H1 (cell line): ENCODE results near the gene IFT122.

Experiments
- CREB1 ChIP-seq: IDR thresholded peaks from 2 replicates; pipeline ENCODE4 v1.6.1; 2012; ENCODE audit warnings: inconsistent platforms
- EZH2 ChIP-seq: fragments of 200-600 bp; sonication (generic); IDR thresholded peaks from 2 replicates; pipeline ENCODE4 v1.7.1; 2012; ENCODE audit warnings: low read depth, mild to moderate bottlenecking, moderate library complexity, low read length, inconsistent platforms; ENCODE audit not compliant: severe bottlenecking
- GABPA ChIP-seq: IDR thresholded peaks from 2 replicates; pipeline ENCODE4 v1.6.1; 2011; ENCODE audit warnings: mild to moderate bottlenecking, low read length, moderate library complexity, borderline replicate concordance; ENCODE audit not compliant: insufficient read depth
- HDAC2 ChIP-seq, 2 experiments: fragments of 300-600 bp in 1 of 2; sonication (generic) in 1 of 2; IDR thresholded peaks; 2 replicates each; pipeline ENCODE4 v1.6.1; 2011 to 2012; ENCODE audit warnings: low read depth in 2 of 2, low read length in 2 of 2, mild to moderate bottlenecking in 2 of 2, moderate library complexity in 2 of 2, borderline replicate concordance in 1 of 2, inconsistent platforms in 1 of 2
- RAD21 ChIP-seq, 2 experiments: IDR thresholded peaks in 1 of 2; conservative IDR thresholded peaks in 1 of 2; 2 replicates each; pipeline ENCODE4 v1.6.1; 2011; ENCODE audit warnings: low read depth in 2 of 2, low read length in 2 of 2, improper control_type of control experiment in 1 of 2, inconsistent platforms in 1 of 2, mild to moderate bottlenecking in 1 of 2, moderate library complexity in 1 of 2
- TAF1 ChIP-seq: IDR thresholded peaks from 2 replicates; pipeline ENCODE4 v1.6.1; 2011; ENCODE audit warnings: mild to moderate bottlenecking, low read depth, low read length
- ZNF274 ChIP-seq: IDR thresholded peaks from 2 replicates; pipeline ENCODE4 v1.7.0; 2012; ENCODE audit warnings: low read length, borderline replicate concordance; ENCODE audit errors: extremely low read depth
- TF ChIP-seq, protein P1 (sequence below), 3 experiments: IDR thresholded peaks; 1 replicate in 2 of 3; 2 replicates in 1 of 3; pipeline versions ENCODE4 v1.5.1 to v1.6.1; 2011; ENCODE audit warnings: low read length in 3 of 3, mild to moderate bottlenecking in 3 of 3, inconsistent platforms in 2 of 3, low read depth in 1 of 3, moderate library complexity in 1 of 3; ENCODE audit not compliant: insufficient read depth in 1 of 3; ENCODE audit errors: control extremely low read depth in 1 of 3
- TF ChIP-seq, protein P2 (sequence below): IDR thresholded peaks from 2 replicates; pipeline ENCODE4 v1.6.1; 2012; ENCODE audit warnings: low read length, inconsistent platforms
- TF ChIP-seq, protein P3 (sequence below): fragments of 300-600 bp; sonication (generic); IDR thresholded peaks from 2 replicates; pipeline ENCODE4 v1.7.1; 2012; ENCODE audit warnings: low read length, moderate library complexity, mild to moderate bottlenecking, inconsistent platforms; ENCODE audit not compliant: insufficient replicate concordance

DNA sequence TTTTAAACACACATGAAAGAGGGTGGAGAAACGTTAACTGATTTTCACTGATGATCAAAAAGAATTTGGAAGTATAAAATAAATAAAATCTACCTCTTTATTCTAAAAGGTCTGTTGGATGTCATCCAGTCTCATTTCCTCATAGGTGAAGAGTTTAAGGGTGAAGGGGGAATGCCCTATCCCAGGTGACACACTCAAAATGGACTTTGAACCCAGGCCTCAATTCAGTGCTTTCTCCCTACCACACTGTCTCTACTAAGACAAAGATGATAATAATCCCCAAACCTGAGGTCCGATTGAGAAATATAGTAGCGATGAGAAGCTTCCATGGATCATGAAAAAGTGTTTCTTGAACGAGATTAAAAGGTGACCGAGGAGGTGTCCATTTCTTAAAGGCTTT, 6.5 kb upstream of the IFT122 start:
- TF ChIP-seq RAD21 (IDR thresholded peaks at IDR 0.05 in 1 of 2, conservative IDR thresholded peaks at IDR 0.05 in 1 of 2; ENCODE audit: low read depth in 2 of 2, low read length in 2 of 2) = no peak
- TF ChIP-seq GABPA = no peak
- TF ChIP-seq EZH2 = no peak
- no peak for TF ChIP-seq HDAC2 (IDR thresholded peaks at IDR 0.05; ENCODE audit: borderline replicate concordance in 1 of 2, low read depth in 2 of 2, low read length in 2 of 2)
- no peak for TF ChIP-seq CREB1
- TF ChIP-seq, protein P1, sequence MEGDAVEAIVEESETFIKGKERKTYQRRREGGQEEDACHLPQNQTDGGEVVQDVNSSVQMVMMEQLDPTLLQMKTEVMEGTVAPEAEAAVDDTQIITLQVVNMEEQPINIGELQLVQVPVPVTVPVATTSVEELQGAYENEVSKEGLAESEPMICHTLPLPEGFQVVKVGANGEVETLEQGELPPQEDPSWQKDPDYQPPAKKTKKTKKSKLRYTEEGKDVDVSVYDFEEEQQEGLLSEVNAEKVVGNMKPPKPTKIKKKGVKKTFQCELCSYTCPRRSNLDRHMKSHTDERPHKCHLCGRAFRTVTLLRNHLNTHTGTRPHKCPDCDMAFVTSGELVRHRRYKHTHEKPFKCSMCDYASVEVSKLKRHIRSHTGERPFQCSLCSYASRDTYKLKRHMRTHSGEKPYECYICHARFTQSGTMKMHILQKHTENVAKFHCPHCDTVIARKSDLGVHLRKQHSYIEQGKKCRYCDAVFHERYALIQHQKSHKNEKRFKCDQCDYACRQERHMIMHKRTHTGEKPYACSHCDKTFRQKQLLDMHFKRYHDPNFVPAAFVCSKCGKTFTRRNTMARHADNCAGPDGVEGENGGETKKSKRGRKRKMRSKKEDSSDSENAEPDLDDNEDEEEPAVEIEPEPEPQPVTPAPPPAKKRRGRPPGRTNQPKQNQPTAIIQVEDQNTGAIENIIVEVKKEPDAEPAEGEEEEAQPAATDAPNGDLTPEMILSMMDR (IDR thresholded peaks at IDR 0.05; ENCODE audit: control extremely low read depth in 1 of 3, insufficient read depth in 1 of 3, low read depth in 1 of 3, low read length in 3 of 3) = no peak
- no peak for TF ChIP-seq TAF1
- TF ChIP-seq, protein P2, sequence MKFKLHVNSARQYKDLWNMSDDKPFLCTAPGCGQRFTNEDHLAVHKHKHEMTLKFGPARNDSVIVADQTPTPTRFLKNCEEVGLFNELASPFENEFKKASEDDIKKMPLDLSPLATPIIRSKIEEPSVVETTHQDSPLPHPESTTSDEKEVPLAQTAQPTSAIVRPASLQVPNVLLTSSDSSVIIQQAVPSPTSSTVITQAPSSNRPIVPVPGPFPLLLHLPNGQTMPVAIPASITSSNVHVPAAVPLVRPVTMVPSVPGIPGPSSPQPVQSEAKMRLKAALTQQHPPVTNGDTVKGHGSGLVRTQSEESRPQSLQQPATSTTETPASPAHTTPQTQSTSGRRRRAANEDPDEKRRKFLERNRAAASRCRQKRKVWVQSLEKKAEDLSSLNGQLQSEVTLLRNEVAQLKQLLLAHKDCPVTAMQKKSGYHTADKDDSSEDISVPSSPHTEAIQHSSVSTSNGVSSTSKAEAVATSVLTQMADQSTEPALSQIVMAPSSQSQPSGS = no peak
- TF ChIP-seq ZNF274 = no peak
- TF ChIP-seq, protein P3, sequence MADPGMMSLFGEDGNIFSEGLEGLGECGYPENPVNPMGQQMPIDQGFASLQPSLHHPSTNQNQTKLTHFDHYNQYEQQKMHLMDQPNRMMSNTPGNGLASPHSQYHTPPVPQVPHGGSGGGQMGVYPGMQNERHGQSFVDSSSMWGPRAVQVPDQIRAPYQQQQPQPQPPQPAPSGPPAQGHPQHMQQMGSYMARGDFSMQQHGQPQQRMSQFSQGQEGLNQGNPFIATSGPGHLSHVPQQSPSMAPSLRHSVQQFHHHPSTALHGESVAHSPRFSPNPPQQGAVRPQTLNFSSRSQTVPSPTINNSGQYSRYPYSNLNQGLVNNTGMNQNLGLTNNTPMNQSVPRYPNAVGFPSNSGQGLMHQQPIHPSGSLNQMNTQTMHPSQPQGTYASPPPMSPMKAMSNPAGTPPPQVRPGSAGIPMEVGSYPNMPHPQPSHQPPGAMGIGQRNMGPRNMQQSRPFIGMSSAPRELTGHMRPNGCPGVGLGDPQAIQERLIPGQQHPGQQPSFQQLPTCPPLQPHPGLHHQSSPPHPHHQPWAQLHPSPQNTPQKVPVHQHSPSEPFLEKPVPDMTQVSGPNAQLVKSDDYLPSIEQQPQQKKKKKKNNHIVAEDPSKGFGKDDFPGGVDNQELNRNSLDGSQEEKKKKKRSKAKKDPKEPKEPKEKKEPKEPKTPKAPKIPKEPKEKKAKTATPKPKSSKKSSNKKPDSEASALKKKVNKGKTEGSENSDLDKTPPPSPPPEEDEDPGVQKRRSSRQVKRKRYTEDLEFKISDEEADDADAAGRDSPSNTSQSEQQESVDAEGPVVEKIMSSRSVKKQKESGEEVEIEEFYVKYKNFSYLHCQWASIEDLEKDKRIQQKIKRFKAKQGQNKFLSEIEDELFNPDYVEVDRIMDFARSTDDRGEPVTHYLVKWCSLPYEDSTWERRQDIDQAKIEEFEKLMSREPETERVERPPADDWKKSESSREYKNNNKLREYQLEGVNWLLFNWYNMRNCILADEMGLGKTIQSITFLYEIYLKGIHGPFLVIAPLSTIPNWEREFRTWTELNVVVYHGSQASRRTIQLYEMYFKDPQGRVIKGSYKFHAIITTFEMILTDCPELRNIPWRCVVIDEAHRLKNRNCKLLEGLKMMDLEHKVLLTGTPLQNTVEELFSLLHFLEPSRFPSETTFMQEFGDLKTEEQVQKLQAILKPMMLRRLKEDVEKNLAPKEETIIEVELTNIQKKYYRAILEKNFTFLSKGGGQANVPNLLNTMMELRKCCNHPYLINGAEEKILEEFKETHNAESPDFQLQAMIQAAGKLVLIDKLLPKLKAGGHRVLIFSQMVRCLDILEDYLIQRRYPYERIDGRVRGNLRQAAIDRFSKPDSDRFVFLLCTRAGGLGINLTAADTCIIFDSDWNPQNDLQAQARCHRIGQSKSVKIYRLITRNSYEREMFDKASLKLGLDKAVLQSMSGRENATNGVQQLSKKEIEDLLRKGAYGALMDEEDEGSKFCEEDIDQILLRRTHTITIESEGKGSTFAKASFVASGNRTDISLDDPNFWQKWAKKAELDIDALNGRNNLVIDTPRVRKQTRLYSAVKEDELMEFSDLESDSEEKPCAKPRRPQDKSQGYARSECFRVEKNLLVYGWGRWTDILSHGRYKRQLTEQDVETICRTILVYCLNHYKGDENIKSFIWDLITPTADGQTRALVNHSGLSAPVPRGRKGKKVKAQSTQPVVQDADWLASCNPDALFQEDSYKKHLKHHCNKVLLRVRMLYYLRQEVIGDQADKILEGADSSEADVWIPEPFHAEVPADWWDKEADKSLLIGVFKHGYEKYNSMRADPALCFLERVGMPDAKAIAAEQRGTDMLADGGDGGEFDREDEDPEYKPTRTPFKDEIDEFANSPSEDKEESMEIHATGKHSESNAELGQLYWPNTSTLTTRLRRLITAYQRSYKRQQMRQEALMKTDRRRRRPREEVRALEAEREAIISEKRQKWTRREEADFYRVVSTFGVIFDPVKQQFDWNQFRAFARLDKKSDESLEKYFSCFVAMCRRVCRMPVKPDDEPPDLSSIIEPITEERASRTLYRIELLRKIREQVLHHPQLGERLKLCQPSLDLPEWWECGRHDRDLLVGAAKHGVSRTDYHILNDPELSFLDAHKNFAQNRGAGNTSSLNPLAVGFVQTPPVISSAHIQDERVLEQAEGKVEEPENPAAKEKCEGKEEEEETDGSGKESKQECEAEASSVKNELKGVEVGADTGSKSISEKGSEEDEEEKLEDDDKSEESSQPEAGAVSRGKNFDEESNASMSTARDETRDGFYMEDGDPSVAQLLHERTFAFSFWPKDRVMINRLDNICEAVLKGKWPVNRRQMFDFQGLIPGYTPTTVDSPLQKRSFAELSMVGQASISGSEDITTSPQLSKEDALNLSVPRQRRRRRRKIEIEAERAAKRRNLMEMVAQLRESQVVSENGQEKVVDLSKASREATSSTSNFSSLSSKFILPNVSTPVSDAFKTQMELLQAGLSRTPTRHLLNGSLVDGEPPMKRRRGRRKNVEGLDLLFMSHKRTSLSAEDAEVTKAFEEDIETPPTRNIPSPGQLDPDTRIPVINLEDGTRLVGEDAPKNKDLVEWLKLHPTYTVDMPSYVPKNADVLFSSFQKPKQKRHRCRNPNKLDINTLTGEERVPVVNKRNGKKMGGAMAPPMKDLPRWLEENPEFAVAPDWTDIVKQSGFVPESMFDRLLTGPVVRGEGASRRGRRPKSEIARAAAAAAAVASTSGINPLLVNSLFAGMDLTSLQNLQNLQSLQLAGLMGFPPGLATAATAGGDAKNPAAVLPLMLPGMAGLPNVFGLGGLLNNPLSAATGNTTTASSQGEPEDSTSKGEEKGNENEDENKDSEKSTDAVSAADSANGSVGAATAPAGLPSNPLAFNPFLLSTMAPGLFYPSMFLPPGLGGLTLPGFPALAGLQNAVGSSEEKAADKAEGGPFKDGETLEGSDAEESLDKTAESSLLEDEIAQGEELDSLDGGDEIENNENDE = no peak
